Lung microvascular endothelial cell (primary cell): Measurements from ENCODE around the gene SLC28A2. TPM values are rescaled to one million over a fixed set of nuclear protein-coding genes. Genes with fewer than 3 reads are reported as not detected.
A peak's percentile ranks its signal among the peaks of the same experiment; 100 is the strongest.
"Not testable (repeated sequence)": the region's sequence is repeated elsewhere in the genome, so short reads cannot be mapped to it uniquely, and the experiment has no call there.

Source experiments
- DNase-seq, 2 donors: peaks; one replicate each; pipeline versions ENCODE4 v3.0.0 to v3.0.0-alpha.2; 2010; ENCODE audit warnings: low read depth in 2 of 2
- total RNA-seq: library from RNA; depleted of rRNA; stranded (reverse); fragments of >200 nt; gene quantifications from 2 replicates; pipeline ENCODE4 v1.2.1, GENCODE V29; 2014

Gene SLC28A2, protein sequence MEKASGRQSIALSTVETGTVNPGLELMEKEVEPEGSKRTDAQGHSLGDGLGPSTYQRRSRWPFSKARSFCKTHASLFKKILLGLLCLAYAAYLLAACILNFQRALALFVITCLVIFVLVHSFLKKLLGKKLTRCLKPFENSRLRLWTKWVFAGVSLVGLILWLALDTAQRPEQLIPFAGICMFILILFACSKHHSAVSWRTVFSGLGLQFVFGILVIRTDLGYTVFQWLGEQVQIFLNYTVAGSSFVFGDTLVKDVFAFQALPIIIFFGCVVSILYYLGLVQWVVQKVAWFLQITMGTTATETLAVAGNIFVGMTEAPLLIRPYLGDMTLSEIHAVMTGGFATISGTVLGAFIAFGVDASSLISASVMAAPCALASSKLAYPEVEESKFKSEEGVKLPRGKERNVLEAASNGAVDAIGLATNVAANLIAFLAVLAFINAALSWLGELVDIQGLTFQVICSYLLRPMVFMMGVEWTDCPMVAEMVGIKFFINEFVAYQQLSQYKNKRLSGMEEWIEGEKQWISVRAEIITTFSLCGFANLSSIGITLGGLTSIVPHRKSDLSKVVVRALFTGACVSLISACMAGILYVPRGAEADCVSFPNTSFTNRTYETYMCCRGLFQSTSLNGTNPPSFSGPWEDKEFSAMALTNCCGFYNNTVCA
- not detected in 2 replicates for total RNA-seq

DNA sequence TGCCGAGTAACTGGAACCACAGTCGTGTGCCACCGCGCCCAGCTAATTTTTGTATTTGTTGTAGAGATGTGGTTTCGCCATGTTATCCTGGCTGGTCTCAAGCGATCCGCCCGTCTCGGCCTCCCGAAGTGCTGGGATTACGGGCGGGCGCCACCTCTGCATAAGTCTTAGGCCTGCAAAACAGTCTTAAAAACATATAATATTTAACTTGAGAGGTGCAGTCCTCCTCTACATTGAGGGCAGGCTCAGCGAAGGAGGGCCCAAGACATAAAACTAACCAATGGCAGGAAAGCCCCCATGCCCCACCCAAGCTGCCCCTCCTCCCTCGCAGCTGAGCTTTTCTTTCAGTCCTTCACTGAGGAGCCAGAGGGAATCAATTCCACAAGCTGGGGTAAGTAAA is at the start of gene SLC28A2:
SLC28A2 (plus strand) TSS at position 347 of the 400 bp plus-strand sequence. CDS start 982 bp downstream, outside the sequence.
- no peak for DNase-seq

DNA sequence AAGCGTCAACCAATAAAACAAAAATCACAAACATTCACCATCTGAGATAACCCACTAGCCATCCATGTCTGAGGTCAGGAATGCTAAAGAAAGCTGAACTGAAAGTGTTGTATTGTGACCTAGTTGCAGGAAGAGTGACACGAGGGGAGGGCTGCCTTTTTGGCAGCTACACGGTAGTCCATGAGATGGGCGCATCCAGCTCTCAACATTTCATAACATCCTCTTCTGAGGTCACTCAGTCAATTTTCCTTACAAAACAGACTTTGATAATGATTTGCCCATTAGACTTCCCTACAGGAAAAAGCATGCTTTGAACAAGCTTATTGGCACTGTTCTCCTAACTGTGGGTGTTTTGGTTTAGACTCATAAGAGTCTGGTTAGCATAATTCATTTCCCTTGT is 48.9 kb upstream of the SLC28A2 start:
- peak in 1 of 2 donors; percentile 65 for DNase-seq

DNA sequence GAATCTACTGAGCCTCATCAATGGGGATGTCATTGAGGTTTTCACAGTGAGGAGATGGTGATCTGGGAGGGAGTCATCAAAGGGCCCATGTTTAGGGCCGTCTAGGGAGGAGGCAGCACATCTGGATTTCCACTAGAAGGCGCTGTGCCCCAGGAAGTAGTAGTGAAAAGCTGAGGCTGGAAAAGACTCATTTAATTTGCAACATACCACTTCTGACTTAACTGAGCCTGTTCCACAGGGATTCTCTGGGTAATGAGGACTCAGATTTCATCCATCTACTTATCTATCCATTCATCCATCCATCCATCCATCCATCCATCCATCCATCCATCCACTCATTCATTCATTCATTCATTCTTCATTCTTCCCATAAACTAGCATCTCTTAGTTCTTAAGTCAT is 46.8 kb upstream of the SLC28A2 start:
- DNase-seq: peak; percentile 67 to 71

DNA sequence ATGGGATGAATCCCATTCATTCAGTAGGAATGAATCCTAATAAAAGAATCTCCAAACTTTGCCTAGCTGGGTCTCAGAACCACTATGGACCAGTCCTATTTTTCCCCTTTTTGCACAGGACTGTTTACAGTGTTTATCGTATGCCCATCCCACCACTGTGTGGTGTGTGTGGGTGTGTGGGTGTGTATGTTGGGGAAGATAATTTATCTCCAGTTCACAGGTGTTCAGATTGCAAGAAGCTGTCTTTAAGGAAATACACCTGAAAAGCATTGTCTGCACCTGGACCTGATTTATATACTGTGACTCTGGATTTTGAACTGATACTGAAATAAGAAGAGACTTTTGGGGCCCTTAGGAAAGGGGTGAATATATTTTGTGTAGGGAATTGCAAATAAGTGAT is 39.5 kb upstream of the SLC28A2 start:
- no peak for DNase-seq

DNA sequence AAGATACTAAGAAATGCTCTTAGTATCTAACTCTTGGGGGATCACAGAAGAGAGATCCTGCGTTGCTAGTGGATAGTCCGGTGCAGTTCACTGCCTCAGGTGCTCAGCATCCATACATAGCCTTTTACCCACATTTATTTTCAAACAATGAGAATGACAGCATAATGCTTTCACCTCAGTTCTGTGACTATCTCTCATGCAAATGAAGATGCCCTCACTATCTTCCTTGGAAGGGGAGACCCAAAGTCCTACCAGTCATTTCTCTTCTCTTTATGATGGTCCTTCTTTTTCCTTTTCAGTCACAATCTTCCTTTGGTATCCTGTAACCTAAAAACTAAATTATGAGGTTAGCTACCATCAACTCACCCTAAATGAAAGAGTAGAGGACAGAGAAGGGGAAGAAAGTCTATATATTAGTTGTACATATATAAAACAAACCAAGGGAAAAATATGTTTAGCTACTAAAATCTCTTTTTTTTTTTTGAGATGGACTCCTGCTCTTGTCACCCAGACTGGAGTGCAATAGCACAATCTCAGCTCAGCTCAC is 30.9 kb upstream of the SLC28A2 start:
- no peak for DNase-seq

DNA sequence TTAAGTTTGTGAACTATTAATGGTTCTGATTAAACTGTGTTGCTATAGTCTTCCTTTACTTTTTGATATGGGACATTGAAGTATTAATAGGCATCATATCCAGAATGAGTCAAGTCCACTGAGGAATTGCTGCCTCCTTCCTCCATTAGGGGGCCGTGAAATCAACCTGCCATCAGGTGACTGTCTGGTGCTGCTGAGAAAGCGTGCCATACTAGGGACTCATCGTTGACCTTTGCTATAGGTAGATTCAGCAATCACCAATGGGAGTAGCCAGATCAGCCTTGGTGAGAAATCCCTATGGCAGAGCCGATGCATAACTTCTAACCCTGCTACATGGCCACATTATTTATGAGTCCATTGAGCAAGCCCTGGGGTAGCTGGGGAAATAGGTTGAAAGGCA is 30.1 kb upstream of the SLC28A2 start:
- DNase-seq: no peak

DNA sequence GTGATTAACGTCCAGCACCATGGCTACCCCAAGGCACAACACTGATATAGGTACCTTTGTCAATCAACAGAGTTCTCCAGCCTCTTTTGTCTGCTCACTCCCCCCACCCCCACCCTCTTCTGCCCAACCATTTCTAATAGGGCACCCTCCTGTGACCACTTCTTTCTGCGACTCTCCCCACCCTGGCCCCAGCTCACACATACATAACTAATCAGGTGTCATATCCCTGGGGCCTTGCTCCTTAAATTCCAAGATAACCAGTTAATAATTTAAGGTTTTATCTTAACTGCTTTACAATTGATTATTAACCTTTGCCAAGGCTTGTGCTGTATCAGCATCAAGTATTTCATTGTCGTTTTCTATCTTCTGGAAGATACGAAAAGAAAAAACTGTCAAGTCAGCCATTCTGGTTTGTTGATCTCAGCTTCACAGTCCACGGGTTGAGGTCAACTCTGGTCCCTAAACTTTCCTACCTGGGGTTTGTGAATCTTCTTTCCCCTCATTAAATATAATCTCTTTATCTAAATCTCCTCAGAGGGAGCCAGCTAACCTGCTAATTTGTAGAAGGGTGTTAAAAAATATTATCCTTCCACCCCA is 27.3 kb upstream of the SLC28A2 start:
- DNase-seq: no peak

DNA sequence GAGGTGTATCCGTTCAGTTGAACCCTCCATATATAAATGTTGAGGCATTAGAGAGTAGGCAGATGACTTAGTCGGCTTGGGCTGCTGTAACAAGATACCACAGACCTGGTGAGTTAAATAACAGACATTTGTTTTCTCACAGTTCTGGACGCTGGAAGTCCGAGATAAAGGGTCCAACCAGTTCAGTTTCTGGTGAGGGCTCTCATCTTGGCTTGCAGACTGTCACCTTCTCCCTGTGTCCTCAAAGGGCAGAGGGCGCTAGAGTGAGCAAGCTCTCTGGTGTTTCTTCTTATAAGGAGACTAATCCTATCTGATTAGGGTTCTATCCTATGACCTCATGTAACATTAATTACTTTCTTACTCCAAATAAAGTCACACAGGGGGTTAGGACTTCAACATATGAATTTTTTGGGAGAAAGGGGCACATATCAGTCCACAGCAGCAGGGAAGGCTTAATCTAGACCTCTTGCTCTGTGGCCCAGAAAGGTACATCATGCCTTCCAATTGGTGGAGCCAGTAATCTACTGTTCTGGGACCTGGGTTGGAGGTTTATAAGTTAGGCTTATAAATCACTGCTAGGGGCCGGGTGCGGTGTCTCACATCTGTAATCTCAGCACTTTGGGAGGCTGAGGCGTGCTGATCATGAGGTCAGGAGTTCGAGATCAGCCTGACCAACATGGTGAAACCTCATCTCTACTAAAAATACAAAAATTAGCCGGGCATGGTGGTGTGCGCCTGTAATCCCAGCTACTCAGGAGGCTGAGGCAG is 26.3 kb upstream of the SLC28A2 start:
- DNase-seq: no peak

DNA sequence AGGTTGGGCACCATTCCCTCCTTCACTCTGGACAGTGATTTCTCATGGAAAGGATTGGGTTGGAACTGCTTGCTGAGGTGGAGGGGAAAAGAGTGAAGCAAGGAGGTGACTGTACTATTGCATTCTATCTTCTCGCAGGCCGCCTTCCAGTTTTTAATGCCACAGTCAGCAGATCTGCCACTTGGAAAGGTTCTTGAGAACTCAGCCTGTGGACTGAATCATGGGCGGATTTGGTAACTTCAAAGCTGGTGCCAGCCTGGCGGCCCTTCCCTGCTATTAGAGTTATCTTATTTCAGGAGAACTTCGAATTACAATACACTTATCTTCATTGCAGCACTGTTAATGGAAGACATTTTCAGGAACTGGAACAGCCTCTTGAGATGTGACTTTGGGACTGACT is 23.1 kb upstream of the SLC28A2 start:
- DNase-seq: no peak

DNA sequence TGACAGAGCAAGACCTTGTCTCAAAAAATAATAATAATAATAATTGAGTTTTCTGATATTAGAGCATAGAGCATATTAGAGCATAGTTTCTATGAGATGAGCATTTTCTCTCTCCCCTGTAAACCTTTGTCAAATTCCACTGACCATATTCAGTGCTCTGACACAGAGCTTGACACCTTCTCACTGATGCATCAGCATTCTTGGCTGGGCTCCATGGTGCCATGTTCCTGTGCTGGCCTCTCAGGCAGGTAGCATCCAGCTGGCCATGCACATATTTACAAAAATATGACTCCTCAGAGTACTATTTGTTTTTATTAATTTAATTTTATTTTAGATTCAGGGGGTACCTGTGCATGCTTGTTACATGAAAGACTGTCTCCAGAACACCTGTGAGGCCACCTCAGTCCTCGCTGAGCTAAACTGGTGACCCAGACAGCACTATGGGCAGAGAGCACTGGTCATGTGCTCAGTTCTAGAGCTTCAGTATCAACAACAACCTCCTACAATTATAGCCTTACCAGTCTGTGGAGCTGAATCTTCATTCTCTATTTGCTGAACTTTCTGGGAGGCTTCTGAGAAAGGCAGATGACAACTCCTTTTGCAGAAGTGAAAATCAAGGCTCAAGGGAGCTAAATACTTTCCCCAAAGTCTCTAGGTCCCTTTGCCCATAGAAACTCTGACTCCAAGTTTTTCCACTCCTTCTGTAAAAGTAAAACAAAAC is 21.6 kb upstream of the SLC28A2 start:
- no peak for DNase-seq

DNA sequence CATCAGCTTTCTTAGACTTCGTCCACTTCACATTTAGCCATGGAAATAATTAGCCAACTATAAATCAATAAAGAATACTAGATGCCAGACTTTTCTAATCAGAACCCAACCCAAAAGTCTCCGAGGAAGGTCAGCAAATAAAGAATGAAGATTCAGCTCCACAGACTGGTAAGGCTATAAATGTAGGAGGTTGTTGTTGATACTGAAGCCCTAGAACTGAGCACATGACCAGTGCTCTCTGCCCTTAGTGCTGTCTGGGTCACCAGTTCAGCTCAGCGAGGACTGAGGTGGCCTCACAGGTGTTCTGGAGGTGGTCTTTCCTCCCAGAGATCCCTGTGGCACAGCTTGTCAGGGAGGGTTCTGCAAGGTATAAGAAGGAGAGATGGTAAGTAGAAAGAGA is 20.9 kb upstream of the SLC28A2 start:
- DNase-seq: no peak

DNA sequence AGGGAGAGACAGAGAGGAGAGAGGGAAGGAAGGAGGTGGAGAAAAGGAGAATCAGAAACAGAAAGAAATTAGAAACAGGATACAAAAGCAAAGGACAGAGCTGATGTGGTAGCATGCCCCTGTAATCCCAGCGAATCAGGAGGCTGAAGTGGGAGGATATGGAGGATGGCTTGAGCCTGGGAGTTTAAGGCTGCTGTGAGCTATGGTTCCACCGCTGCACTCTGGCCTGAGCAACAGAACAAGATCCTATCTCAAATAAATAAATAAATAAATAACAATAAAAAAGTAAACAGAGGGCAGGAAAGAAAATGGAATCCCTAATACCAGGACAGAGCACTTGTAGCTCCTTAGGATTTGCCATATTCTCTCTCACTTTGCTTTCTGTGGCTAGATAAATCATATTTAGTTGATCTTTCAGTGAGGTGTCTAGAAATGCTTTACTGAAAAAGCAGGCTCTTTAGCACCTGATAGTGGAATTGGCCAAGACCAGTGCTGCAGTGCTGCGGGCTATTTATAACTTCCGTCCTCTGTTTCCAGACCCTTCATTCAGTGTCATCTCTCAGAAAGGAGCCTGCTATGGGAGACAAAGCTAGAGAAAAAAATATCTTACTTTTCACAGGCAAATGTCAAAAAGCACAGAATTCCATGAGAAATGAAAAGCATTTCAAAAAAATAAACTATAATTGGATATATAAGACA is 20.0 kb upstream of the SLC28A2 start:
- no peak for DNase-seq

DNA sequence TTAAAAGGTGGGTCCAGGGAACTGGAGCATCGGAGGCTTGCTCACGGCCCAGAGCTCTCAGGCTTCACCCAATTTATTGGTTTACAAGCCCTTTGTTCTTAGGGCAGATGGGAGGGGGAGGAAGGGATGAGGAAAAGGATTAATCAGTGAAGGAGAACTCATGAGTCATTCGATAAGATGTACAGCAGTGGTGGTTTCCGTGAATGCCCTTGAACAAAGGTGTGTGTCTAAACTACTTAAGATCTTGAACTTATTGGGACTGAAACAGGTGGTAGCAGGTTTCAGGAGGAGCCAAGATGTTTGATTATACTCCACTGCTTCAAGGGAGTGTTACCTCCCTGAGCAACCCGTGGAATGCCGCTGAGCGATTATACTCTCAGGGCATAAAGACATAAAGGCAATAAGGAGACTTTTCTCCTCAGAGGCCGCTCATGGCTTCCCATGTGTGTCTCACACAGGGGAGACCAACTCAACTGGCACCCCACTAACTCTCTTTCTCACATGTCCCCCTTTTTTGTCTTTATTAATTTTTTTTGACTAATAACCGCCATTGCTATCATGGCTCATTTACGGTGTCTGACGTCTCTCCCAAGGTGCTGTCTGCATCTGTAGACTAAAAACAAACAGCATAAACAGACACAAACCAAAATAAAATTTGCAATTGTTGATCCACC is 17.3 kb upstream of the SLC28A2 start:
- no peak for DNase-seq

DNA sequence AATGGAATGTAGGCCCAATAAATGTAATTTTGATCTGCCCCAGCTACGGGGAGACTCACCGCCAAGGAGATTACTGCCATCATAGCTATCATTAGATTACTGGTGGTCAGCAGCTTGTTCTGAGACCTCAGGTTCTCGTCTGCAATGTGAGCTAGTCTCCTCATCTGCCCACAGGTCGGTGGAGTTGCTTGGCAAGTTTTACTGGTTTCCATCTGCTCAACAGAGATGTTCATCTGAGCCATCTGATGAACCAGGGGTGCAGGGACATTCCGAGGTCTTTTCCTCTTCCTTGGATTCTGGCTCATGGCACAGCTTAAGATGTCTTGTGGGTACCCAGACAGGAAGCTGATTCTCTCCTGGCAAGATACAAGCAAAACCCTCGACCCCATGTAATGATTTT is 15.2 kb upstream of the SLC28A2 start:
- DNase-seq: not testable (repeated sequence)

DNA sequence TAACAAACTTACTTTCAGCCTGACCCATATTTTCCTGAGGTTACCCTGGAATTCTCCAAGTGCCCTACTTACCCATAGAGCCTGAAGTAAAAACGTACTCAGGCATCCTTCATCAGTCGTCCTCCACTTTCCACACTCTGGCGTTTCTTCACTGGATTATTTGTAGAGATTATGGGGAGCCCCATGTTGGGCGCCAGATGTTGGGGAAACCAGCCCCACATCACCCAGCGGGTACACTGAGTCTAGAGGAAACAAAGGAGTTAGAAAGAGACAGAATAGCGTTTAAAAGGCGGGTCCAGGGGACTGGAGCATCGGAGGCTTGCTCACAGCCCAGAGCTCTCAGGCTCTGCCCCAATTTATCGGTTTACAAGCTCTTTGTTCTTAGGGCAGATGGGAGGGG is 9.7 kb upstream of the SLC28A2 start:
- DNase-seq: peak in 1 of 2 donors; percentile 11

DNA sequence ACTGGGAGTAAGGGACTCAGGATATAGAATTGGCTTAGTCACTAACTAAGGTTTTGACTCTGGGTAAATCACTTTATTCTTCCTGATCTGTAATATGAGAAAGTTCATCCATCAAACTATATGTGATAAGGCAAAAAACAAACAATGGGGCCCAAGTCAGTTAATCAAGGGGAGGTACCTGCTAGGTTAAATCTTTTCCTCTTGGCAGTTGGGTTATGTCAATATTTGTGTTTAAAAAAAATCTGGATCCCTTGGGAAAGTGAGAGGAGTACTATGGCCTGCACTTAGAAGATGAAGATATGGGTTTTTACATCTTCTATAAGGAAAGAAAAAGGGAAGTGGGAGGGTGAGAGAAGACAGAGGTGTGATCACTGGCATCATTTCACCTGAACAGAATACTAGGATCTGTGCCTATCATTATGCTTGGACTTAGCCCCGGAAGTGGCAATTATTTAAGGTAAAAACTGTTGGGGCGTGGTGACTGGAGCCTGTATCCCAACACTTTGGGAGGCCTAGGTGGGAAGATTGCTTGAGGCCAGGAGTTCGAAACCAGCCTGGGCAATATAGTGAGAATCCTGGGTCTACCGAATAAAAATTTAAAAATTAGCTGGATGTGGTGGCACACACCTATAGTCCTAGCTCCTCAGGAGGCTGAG is 2.8 kb upstream of the SLC28A2 start:
- DNase-seq: no peak

DNA sequence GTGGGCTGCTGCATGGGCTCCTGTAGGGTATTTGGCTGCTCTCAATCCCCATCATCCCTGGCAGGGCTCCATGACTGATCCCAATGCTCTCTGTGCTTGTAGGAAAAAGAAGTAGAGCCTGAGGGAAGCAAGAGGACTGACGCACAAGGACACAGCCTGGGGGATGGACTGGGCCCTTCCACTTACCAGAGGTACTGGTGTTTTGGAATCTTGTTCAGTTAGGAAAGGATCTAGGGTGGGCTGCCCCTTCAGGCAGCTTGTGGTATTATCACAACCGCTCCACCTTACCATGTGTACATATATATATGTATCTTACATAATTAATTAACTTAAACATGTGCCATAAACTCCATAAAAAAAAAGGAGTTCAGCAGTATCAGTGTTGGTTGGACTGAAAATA is 1.3 kb downstream of the SLC28A2 start:
- peak; percentile 6 to 7 for DNase-seq

DNA sequence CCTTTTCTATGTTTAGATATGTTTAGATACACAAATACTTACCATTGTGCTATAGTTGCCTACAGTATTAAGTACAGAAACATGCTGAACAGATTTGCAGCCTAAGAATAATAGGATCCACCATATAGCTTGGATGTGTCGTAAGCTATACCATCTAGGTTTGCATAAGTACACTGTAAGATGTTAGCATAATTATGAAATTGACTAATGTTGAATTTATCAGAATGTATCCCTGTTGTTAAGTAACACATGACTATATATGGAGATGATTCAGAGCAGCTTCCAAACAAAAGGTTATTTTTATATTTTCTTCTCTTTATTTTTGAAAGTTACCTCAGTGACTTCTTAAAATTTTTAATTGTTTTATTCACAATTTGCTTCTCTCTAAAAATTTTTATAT is 2.4 kb downstream of the SLC28A2 start:
- DNase-seq: no peak

DNA sequence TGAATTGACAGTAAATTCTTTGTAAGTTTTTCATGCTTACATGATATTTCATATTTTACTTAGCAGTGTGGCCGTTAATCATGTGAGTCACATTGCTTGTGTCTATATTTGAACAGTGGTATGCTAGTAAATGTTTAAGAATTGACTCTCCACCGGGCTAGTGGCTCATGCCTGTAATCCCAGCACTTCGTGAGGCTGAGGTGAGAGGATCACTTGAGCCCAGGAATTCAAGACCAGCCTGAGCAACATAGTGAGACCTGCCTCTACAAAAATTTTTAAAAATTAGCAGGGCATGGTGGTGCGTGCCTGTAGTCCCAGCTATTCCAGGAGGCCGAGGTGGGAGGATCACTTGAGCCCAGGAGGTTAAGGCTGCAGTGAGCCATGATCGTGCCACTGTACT is 2.8 kb downstream of the SLC28A2 start:
- not testable (repeated sequence) for DNase-seq
